Measurements from ENCODE around the gene LYPLAL1. TPM values are rescaled to one million over a fixed set of nuclear protein-coding genes. Genes with fewer than 3 reads are reported as not detected.

Gene LYPLAL1
- 10.7 to 26.8 TPM (median 23.9 TPM) in 5 replicates for total RNA-seq (2022; extraction: Qiagen RNA extraction; ENCODE audit: low read depth)

GRCh38 chr1:219173758-219174459 lies at the start of gene LYPLAL1:
Gene LYPLAL1 (plus strand): TSS chr1:219173878. CDS start chr1:219173891, 13 bp downstream.

